IMR-90 (cell line): ENCODE data around the gene CLOCK. TPM values are rescaled to one million over a fixed set of nuclear protein-coding genes. Genes with fewer than 3 reads are reported as not detected.

Source experiments
- ATAC-seq: fragments of 200-7000 bp; cut with Tn5 transposase; 2 replicates; pipeline ENCODE4 v1.9.1; 2020; ENCODE audit warnings: low read depth, mild to moderate bottlenecking, moderate library complexity
- BruUV-seq: library from RNA; stranded (reverse); fragments of 400-500 nt; replicated peaks from 2 replicates; lab custom pipeline; 2021; lab: Mats Ljungman, UMichigan
- CTCF ChIA-PET: fragments of 300-600 bp; formaldehyde crosslinking; extraction: SDS; loops from one replicate; lab custom pipeline; 2021; ENCODE audit warnings: antibody characterized with exemption; lab: Yijun Ruan, JAX
- POLR2A ChIA-PET: fragments of 300-600 bp; sonication (Branson Sonifier 250); formaldehyde crosslinking; loops from one replicate; lab custom pipeline; 2022; ENCODE audit warnings: antibody characterized with exemption; ENCODE audit not compliant: unreplicated experiment; lab: Charles Lee
- DNase-seq: peaks from one replicate; pipeline ENCODE4 v3.0.0; 2013
- H2AFZ ChIP-seq: replicated peaks from 2 replicates; pipeline ENCODE3; 2013; ENCODE audit warnings: low read length, mild to moderate bottlenecking; ENCODE audit not compliant: poor library complexity
- H2AK5ac ChIP-seq: 2 replicates; pipeline ENCODE4 v1.6.1; 2013; ENCODE audit warnings: low read depth, low read length, inconsistent platforms
- H2AK9ac ChIP-seq: replicated peaks from 2 replicates; pipeline ENCODE3; 2013; ENCODE audit warnings: mild to moderate bottlenecking, low read depth, low read length, moderate library complexity; ENCODE audit not compliant: poor library complexity
- H2BK120ac ChIP-seq: 2 replicates; pipeline ENCODE4 v1.6.1; 2013; ENCODE audit warnings: low read depth, low read length, inconsistent platforms
- H2BK15ac ChIP-seq: 3 replicates; pipeline ENCODE4 v1.6.1; 2013; ENCODE audit warnings: low read depth, low read length, inconsistent platforms
- H2BK20ac ChIP-seq: 2 replicates; pipeline ENCODE4 v1.6.1; 2013; ENCODE audit warnings: low read depth, mild to moderate bottlenecking, inconsistent platforms, low read length, moderate library complexity
- H2BK5ac ChIP-seq: 2 replicates; pipeline ENCODE4 v1.6.1; 2013; ENCODE audit warnings: mild to moderate bottlenecking, low read depth, low read length, inconsistent platforms; ENCODE audit not compliant: poor library complexity, severe bottlenecking
- H3K14ac ChIP-seq: replicated peaks from 2 replicates; pipeline ENCODE4 v1.6.1; 2013; ENCODE audit warnings: low read depth, low read length, inconsistent platforms
- H3K18ac ChIP-seq: 2 replicates; pipeline ENCODE4 v1.6.1; 2013; ENCODE audit warnings: low read depth, low read length, control low read depth
- H3K23ac ChIP-seq: 2 replicates; pipeline ENCODE4 v1.6.1; 2013; ENCODE audit warnings: low read depth, low read length, inconsistent platforms
- H3K27ac ChIP-seq: 2 replicates; pipeline ENCODE4 v1.5.1; 2013; ENCODE audit warnings: mild to moderate bottlenecking, control low read depth, low read length; ENCODE audit not compliant: insufficient read depth
- H3K27me3 ChIP-seq: 2 replicates; pipeline ENCODE4 v1.6.1; 2013; ENCODE audit warnings: low read length; ENCODE audit not compliant: control insufficient read depth, insufficient read depth
- H3K36me3 ChIP-seq: 2 replicates; pipeline ENCODE4 v1.6.1; 2013; ENCODE audit warnings: low read length, mixed read lengths; ENCODE audit not compliant: control insufficient read depth, insufficient read depth
- H3K4ac ChIP-seq: 2 replicates; pipeline ENCODE4 v1.6.1; 2013; ENCODE audit warnings: low read depth, low read length, inconsistent platforms
- H3K4me1 ChIP-seq: 2 replicates; pipeline ENCODE4 v1.6.1; 2013; ENCODE audit warnings: low read length, mixed read lengths; ENCODE audit not compliant: control insufficient read depth, insufficient read depth
- H3K4me2 ChIP-seq: 2 replicates; pipeline ENCODE4 v1.6.1; 2013; ENCODE audit warnings: low read depth, mild to moderate bottlenecking, control low read depth, low read length, moderate library complexity
- H3K4me3 ChIP-seq: 2 replicates; pipeline ENCODE4 v1.5.1; 2013; ENCODE audit warnings: low read depth, mild to moderate bottlenecking, control low read depth, low read length, moderate library complexity; ENCODE audit not compliant: insufficient read depth
- H3K56ac ChIP-seq: 2 replicates; pipeline ENCODE4 v1.6.1; 2013; ENCODE audit warnings: low read length, inconsistent platforms; ENCODE audit not compliant: insufficient read depth; ENCODE audit errors: extremely low read depth
- H3K79me1 ChIP-seq, 2 experiments: 2 replicates each; pipeline ENCODE4 v1.6.1; 2013; ENCODE audit warnings: low read length in 2 of 2, inconsistent platforms in 1 of 2, low read depth in 1 of 2
- H3K9ac ChIP-seq: 2 replicates; pipeline ENCODE4 v1.6.1; 2013; ENCODE audit warnings: low read depth, low read length, control low read depth
- H3K9me1 ChIP-seq: 2 replicates; pipeline ENCODE4 v1.6.1; 2013; ENCODE audit warnings: low read length, inconsistent platforms; ENCODE audit not compliant: insufficient read depth
- H3K9me3 ChIP-seq: 2 replicates; pipeline ENCODE4 v1.6.1; 2013; ENCODE audit warnings: low read length; ENCODE audit not compliant: control insufficient read depth, insufficient read depth
- H4K20me1 ChIP-seq: 2 replicates; pipeline ENCODE4 v1.6.1; 2013; ENCODE audit warnings: low read length, inconsistent platforms; ENCODE audit not compliant: insufficient read depth
- H4K5ac ChIP-seq: 2 replicates; pipeline ENCODE4 v1.6.1; 2013; ENCODE audit warnings: mild to moderate bottlenecking, low read depth, low read length, control low read depth
- H4K8ac ChIP-seq, 2 experiments: 2 replicates each; pipeline ENCODE4 v1.6.1; 2013; ENCODE audit warnings: low read depth in 2 of 2, low read length in 2 of 2, control low read depth in 1 of 2, inconsistent platforms in 1 of 2
- H4K91ac ChIP-seq: 2 replicates; pipeline ENCODE4 v1.6.1; 2013; ENCODE audit warnings: low read depth, low read length, inconsistent platforms; ENCODE audit not compliant: insufficient read depth
- BHLHE40 ChIP-seq: fragments of 150-350 bp; IDR thresholded peaks from 2 replicates; pipeline ENCODE4 v1.6.1; 2016; ENCODE audit warnings: mild to moderate bottlenecking, low read depth, low read length
- CTCF ChIP-seq: conservative IDR thresholded peaks from 2 replicates; pipeline ENCODE4 v1.5.1; 2012; ENCODE audit warnings: mild to moderate bottlenecking, low read depth, low read length, improper control_type of control experiment
- MAFK ChIP-seq: IDR thresholded peaks from 2 replicates; pipeline ENCODE4 v1.6.1; 2012; ENCODE audit warnings: low read depth, low read length, improper control_type of control experiment
- MXI1 ChIP-seq: IDR thresholded peaks from 2 replicates; pipeline ENCODE4 v1.6.1; 2012; ENCODE audit warnings: low read depth, mild to moderate bottlenecking, low read length, moderate library complexity, borderline replicate concordance
- POLR2A ChIP-seq: IDR thresholded peaks from 2 replicates; pipeline ENCODE4 v1.6.1; 2012; ENCODE audit warnings: mild to moderate bottlenecking, low read depth, low read length
- WGBS, 2 experiments: methylation state at CpG; one replicate each; pipeline versions ENCODE4 v1.1.5 to v1.1.7; 2013; ENCODE audit warnings: missing lambda C conversion rate in 2 of 2; ENCODE audit not compliant: insufficient read length in 1 of 2; ENCODE audit errors: extremely low coverage in 2 of 2; 5-methylcytosine and 5-hydroxymethylcytosine counted together
- dilution Hi-C: fragments of 300-500 bp; cut with HindIII; formaldehyde crosslinking; loops from one replicate; pipeline ENCODE4 v1.14.3; 2018; ENCODE audit warnings: low sequenced_read_pairs; ENCODE audit not compliant: unreplicated experiment
- in situ Hi-C: fragments of 300-500 bp; cut with MboI; formaldehyde crosslinking; loops from 3 replicates; pipeline ENCODE4 v1.14.3; 2019; ENCODE audit warnings: low sequenced_read_pairs, inconsistent platforms, mixed read lengths
- intact Hi-C: fragments of 100-400 bp; cut with micrococcal nuclease; formaldehyde crosslinking; loops from 2 replicates; pipeline ENCODE4 v1.10.0; 2022
- polyA plus RNA-seq, 3 experiments: library from polyadenylated mRNA; depleted of rRNA; stranded (reverse); fragments of >200 nt; gene quantifications; 2 replicates each; pipeline ENCODE4 v1.2.3, GENCODE V29; 2012; ENCODE audit warnings: low replicate concordance in 1 of 3
- total RNA-seq: library from RNA; depleted of rRNA; stranded (reverse); fragments of >200 nt; gene quantifications from 2 replicates; pipeline ENCODE4 v1.2.3, GENCODE V29; 2012
- TF ChIP-seq, protein P1 (sequence below): fragments of 150-350 bp; IDR thresholded peaks from 2 replicates; pipeline ENCODE4 v1.6.1; 2016; ENCODE audit warnings: low read depth, mild to moderate bottlenecking, low read length, moderate library complexity, borderline replicate concordance

Gene CLOCK
- total and polyA plus RNA-seq, 2 of the 4 experiments (the other 2 are of a cell fraction) = 7.3 to 53.4 TPM

- BruUV-seq = no TSS peak
These were observed 13.4 kb upstream of the CLOCK start for GRCh38 chr4:55560096-55560495.

More at GRCh38 chr4:55560096-55560495, 13.4 kb upstream of the CLOCK start:
- intact Hi-C loops = no loop called here
- no peak overlapping the region for H3K4ac ChIP-seq
- in situ Hi-C loops = loop anchor here (25.0 kb wide), 1 partner anchor 548 kb away; no protein-coding TSS in a partner anchor
- H3K56ac ChIP-seq = no peak overlapping the region
- H3K9me3 ChIP-seq = no peaks in the 10 kb centered on the region
- no peak overlapping the region for H2AK5ac ChIP-seq
- CTCF ChIA-PET = no interaction called here
- H3K14ac ChIP-seq = no peak overlapping the region
- no peak overlapping the region for H3K23ac ChIP-seq
- POLR2A ChIA-PET = no interaction called here
- ATAC-seq (no peak), DNase-seq (no peak)
- H3K4me1 ChIP-seq = no peaks in the 10 kb centered on the region
- H2BK20ac ChIP-seq = no peak overlapping the region
- H3K4me3 ChIP-seq = no peak overlapping the region
- H3K9ac ChIP-seq = no peak overlapping the region
- H3K36me3 ChIP-seq = no peaks in the 10 kb centered on the region
- no peak overlapping the region for H2AFZ ChIP-seq
- H3K79me1 ChIP-seq = no peaks in the 10 kb centered on the region
- dilution Hi-C loops = no loop called here
- no peak overlapping the region for H3K18ac ChIP-seq
- H4K5ac ChIP-seq = no peak overlapping the region
- no peak overlapping the region for H3K27ac ChIP-seq
- H4K20me1 ChIP-seq = no peaks in the 10 kb centered on the region
- no peak for TF ChIP-seq MAFK
- no peak for TF ChIP-seq MXI1
- TF ChIP-seq BHLHE40 = no peak
- TF ChIP-seq, protein P1, sequence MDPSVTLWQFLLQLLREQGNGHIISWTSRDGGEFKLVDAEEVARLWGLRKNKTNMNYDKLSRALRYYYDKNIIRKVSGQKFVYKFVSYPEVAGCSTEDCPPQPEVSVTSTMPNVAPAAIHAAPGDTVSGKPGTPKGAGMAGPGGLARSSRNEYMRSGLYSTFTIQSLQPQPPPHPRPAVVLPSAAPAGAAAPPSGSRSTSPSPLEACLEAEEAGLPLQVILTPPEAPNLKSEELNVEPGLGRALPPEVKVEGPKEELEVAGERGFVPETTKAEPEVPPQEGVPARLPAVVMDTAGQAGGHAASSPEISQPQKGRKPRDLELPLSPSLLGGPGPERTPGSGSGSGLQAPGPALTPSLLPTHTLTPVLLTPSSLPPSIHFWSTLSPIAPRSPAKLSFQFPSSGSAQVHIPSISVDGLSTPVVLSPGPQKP = no peak
- TF ChIP-seq POLR2A = no peak
- no peak for TF ChIP-seq CTCF
- H3K27me3 ChIP-seq = peaks cover 9% of the 10 kb centered on the region
- H3K9me1 ChIP-seq = no peaks in the 10 kb centered on the region
- H2BK5ac ChIP-seq = no peak overlapping the region
- no peak overlapping the region for H4K91ac ChIP-seq
- no peak overlapping the region for H3K4me2 ChIP-seq
- H2AK9ac ChIP-seq = no peak overlapping the region
- H4K8ac ChIP-seq = no peak overlapping the region
- no peak overlapping the region for H2BK15ac ChIP-seq
- no CpG with 5 or more reads among the region's 3 CpGs for WGBS, 2 experiments
- H2BK120ac ChIP-seq = no peak overlapping the region
